ENCODE measurements around the gene MARCHF4. TPM values are rescaled to one million over a fixed set of nuclear protein-coding genes. Genes with fewer than 3 reads are reported as not detected.
"Not testable (repeated sequence)": the region's sequence is repeated elsewhere in the genome, so short reads cannot be mapped to it uniquely, and the experiment has no call there.

Gene MARCHF4
- total RNA-seq, 1 donor, result 10.8 TPM

DNA sequence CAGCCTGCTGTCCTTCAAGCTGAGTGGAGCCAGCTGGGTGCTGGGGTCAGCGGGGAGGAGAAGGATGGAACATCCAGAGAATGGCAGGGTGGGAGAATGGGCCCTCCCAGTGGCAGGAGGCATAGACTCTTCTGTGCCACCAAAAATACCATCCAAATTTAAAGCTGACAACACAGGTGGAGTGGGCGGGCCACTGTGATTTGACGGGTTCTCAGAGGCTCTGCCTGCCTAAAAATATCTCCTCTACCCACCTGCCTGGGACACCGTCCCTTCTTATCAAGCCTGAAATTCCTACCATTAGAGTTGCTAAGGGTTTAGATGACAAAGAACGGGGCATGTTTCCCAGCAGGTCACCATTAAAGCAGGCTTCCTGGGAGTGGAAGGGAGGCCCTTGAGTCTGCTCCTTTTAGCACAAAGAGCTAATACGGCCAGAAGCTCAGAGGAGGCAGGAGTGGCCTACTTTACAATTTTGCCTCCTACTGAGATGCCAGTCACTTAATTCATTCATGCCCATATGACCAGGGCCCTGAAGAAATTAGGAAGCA lies 19.8 kb upstream of the MARCHF4 start:
- no peak for DNase-seq (ENCODE audit: low read depth)
- no peak overlapping the region for H3K4me3 ChIP-seq (ENCODE audit: low read depth, low read length)
- TF ChIP-seq, protein P1, sequence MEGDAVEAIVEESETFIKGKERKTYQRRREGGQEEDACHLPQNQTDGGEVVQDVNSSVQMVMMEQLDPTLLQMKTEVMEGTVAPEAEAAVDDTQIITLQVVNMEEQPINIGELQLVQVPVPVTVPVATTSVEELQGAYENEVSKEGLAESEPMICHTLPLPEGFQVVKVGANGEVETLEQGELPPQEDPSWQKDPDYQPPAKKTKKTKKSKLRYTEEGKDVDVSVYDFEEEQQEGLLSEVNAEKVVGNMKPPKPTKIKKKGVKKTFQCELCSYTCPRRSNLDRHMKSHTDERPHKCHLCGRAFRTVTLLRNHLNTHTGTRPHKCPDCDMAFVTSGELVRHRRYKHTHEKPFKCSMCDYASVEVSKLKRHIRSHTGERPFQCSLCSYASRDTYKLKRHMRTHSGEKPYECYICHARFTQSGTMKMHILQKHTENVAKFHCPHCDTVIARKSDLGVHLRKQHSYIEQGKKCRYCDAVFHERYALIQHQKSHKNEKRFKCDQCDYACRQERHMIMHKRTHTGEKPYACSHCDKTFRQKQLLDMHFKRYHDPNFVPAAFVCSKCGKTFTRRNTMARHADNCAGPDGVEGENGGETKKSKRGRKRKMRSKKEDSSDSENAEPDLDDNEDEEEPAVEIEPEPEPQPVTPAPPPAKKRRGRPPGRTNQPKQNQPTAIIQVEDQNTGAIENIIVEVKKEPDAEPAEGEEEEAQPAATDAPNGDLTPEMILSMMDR (IDR thresholded peaks at IDR 0.05; ENCODE audit: insufficient read depth, low read depth, low read length), result no peak

DNA sequence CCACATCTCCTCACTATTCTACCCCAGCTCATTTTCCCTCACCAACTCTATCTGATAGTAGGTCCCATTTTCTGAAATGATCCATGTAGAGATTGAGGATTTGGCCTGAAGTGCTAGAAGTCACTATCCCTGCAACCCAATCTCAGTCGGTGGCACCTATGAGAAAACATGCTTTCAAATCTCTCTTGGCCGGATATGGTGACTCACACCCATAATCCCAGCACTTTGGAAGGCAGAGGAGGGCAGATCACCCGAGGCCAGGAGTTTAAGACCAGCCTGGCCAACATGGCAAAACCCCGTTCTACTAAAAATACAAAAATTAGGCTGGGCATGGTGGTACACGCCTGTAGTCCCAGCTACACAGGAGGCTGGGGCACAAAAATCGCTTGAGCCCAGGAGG lies 19.1 kb upstream of the MARCHF4 start:
- TF ChIP-seq, protein P1 (IDR thresholded peaks at IDR 0.05; ENCODE audit: insufficient read depth, low read depth, low read length), result no peak
- DNase-seq (ENCODE audit: low read depth), result peak; percentile 62
- H3K4me3 ChIP-seq (ENCODE audit: low read depth, low read length), result no peak overlapping the region

DNA sequence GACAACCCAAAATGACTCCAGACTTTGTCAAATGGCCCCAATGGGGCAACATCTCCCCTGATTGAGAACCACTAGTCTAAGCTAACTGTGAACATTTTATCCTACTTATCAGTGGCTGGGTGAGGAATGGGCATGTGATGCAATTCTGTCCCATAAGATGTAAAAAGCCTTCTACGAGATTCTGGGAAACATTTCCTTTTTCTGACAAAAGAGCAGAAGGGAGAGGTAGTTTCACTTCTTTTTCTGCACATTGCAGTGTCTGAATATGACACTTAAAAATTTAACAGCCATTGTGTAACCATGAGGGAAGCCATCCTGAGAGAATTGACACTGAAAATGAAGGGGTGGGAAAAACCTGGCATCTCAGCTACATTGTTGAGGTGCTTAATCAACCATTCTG lies 17.3 kb upstream of the MARCHF4 start:
- DNase-seq (ENCODE audit: low read depth), result peak; percentile 84
- TF ChIP-seq, protein P1 (IDR thresholded peaks at IDR 0.05; ENCODE audit: insufficient read depth, low read depth, low read length), result no peak
- H3K4me3 ChIP-seq (ENCODE audit: low read depth, low read length), result no peak overlapping the region

DNA sequence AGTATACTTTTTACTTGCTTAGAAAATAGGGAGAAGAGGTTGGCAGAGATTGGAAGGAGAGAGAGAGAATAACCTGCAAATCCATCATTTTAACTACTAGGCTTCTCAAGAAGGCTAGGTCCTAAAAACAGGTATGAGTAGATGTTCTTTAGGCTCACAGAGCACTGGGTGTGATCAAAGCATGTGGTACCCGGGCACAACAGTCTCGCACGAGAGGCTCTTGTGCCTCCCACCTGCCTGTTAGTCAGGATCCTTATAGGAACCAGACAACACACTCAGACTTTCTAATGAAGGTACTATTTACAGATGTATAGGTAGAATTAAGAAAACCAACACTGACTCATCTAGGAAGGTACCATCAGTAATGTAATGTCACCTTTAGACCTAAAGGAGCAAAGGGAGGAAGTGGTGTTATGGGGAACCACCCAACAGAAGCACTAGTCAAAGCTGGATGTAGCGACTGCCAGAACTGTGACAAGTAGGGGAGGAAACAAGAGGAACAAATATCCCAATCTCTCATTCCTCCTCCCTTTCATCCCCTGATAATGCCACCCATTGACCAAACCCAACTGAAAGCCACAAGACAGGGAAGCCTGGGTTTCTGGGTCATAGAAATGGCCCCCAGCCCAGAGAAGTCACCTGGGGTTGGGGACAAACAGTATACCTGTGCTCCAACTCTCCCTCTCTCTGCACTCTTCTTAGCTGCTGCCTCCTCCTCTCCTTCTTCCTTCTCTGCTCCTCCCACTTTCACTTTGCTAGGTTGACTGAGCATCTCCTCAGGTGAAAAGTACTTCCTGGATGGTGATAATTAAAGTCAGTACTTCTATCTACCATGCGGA lies 16.0 kb upstream of the MARCHF4 start:
- TF ChIP-seq, protein P1 (IDR thresholded peaks at IDR 0.05; ENCODE audit: insufficient read depth, low read depth, low read length), result no peak

DNA sequence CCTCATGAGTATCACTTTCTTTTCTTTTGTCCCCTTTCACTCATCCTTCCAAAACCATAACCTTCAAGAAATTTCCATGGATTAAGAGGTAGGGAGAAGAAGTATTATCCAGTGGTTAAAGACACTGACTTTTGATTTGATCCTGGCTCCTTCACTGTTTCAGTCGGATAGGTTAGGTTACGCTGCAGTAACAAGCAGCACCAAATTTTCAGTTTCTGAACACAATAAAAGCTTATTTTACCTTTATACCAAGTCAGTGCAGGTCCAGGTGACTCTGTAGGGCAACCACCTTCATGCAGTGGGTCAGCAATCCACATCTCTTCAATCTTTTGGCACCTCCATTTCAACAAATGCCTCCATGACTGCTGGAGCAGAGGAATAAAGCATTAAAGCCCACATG lies 15.0 kb upstream of the MARCHF4 start:
- no peak for DNase-seq (ENCODE audit: low read depth)
- TF ChIP-seq, protein P1 (IDR thresholded peaks at IDR 0.05; ENCODE audit: insufficient read depth, low read depth, low read length), result no peak
- H3K4me3 ChIP-seq (ENCODE audit: low read depth, low read length), result no peak overlapping the region

More for the DNA sequence above, 16.0 kb upstream of the MARCHF4 start:
- no peak overlapping the region for H3K4me3 ChIP-seq (ENCODE audit: low read depth, low read length)
- no peak for DNase-seq (ENCODE audit: low read depth)

DNA sequence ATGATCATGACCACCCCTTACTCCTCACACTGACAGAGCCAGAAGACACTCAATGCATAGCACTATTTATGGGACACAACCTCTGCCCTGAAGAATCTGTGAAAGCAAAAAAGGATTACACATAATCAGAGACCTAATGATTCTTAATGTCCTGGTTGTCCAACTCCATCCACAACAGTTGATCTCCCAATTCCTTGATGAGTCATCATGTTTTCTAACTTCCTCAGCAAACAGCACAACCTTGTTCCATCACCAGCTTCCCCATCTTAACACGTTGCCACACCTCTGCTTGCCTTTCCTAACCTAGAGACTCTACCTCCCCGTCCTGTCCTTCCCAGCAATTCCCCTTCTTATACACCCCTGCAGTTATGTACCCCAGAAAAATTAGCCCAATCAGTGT lies 13.2 kb upstream of the MARCHF4 start:
- TF ChIP-seq, protein P1 (IDR thresholded peaks at IDR 0.05; ENCODE audit: insufficient read depth, low read depth, low read length), result no peak
- no peak overlapping the region for H3K4me3 ChIP-seq (ENCODE audit: low read depth, low read length)
- DNase-seq (ENCODE audit: low read depth), result no peak

DNA sequence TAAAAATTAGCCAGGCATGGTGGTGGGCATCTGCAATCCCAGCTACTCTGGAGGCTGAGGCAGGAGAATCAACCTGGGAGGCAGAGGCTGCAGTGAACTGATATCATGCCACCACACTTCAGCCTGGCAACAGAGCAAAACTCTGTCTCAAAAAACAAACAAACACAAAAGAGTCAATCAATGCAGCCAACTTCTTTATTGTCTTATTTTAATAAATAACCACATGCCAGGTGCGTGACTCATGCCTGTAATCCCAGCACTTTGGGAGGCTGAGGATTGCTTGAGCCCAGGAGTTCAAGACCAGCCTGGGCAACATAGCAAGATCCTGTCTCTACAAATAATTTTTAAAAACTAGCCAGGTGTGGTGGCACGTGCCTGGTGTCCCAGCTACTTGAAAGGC lies 12.1 kb upstream of the MARCHF4 start:
- DNase-seq (ENCODE audit: low read depth); H3K4me3 ChIP-seq (ENCODE audit: low read depth, low read length): not testable (repeated sequence)
